GM12878 (cell line): ENCODE data around the gene RBM26. TPM values are rescaled to one million over a fixed set of nuclear protein-coding genes. Genes with fewer than 3 reads are reported as not detected.

Experiments
- ATAC-seq: fragments of 200-7000 bp; cut with Tn5 transposase; 3 replicates; pipeline ENCODE4 v1.9.1; 2020; ENCODE audit warnings: mild to moderate bottlenecking, moderate library complexity
- BruUV-seq: library from RNA; stranded (reverse); fragments of 400-500 nt; replicated peaks from 2 replicates; lab custom pipeline; 2021; lab: Mats Ljungman, UMichigan
- CTCF ChIA-PET: fragments of 300-600 bp; sonication (Branson Sonifier 250); formaldehyde crosslinking; extraction: SDS; loops from one replicate; lab custom pipeline; 2021; ENCODE audit warnings: inconsistent platforms; lab: Yijun Ruan, JAX
- POLR2A ChIA-PET: fragments of 350-600 bp; formaldehyde crosslinking; extraction: SDS; loops from one replicate; lab custom pipeline; 2021; ENCODE audit warnings: inconsistent platforms; lab: Charles Lee
- RAD21 ChIA-PET: fragments of 300-600 bp; sonication (Branson Sonifier 250); formaldehyde crosslinking; loops from one replicate; lab custom pipeline; 2023; ENCODE audit warnings: antibody characterized with exemption; ENCODE audit not compliant: unreplicated experiment; lab: Charles Lee
- SMC1A ChIA-PET: fragments of 300-600 bp; sonication (Branson Sonifier 250); formaldehyde crosslinking; loops from one replicate; lab custom pipeline; 2023; ENCODE audit not compliant: unreplicated experiment, uncharacterized antibody; lab: Charles Lee
- DNase-seq: peaks from one replicate; pipeline ENCODE4 v3.0.0-alpha.2; 2011; ENCODE audit warnings: low read depth, low spot score
- FAIRE-seq: peaks from 3 replicates; lab custom pipeline; 2011; peaks lifted over from hg19 to GRCh38; lab: Jason Lieb, UNC
- H2AFZ ChIP-seq: 2 replicates; pipeline ENCODE4 v1.6.0; 2011; ENCODE audit warnings: low read depth, low read length, control low read depth; ENCODE audit not compliant: control insufficient read depth
- H3K27ac ChIP-seq: 2 replicates; pipeline ENCODE4 v1.5.1; 2011; ENCODE audit warnings: control low read depth; ENCODE audit not compliant: control insufficient read depth, insufficient read depth
- H3K27me3 ChIP-seq, 2 experiments: replicated peaks in 1 of 2; 2 replicates each; pipeline versions ENCODE4 v1.6.0 to v1.6.1; 2011; ENCODE audit warnings: low read length in 1 of 2; ENCODE audit not compliant: control insufficient read depth in 2 of 2, insufficient read depth in 2 of 2
- H3K36me3 ChIP-seq, 2 experiments: 2 replicates each; pipeline ENCODE4 v1.5.1; 2011; ENCODE audit warnings: low read length in 1 of 2; ENCODE audit not compliant: control insufficient read depth in 2 of 2, insufficient read depth in 2 of 2
- H3K4me1 ChIP-seq: 2 replicates; pipeline ENCODE4 v1.6.1; 2011; ENCODE audit warnings: mild to moderate bottlenecking, low read length, moderate library complexity, mixed read lengths; ENCODE audit not compliant: control insufficient read depth, insufficient read depth
- H3K4me2 ChIP-seq: 2 replicates; pipeline ENCODE4 v1.6.0; 2011; ENCODE audit warnings: control low read depth; ENCODE audit not compliant: control insufficient read depth, insufficient read depth
- H3K4me3 ChIP-seq: fragments of 200-600 bp; sonication (generic); 2 replicates; pipeline ENCODE4 v1.5.1; 2016
- H3K79me2 ChIP-seq: 2 replicates; pipeline ENCODE4 v1.6.0; 2011; ENCODE audit warnings: low read length; ENCODE audit not compliant: control insufficient read depth, insufficient read depth
- H3K9ac ChIP-seq: 2 replicates; pipeline ENCODE4 v1.8.0; 2011; ENCODE audit warnings: low read length, control low read depth, mixed read lengths; ENCODE audit not compliant: control insufficient read depth, insufficient read depth
- H3K9me3 ChIP-seq: replicated peaks from 3 replicates; pipeline ENCODE4 v1.5.1; 2011; ENCODE audit warnings: mild to moderate bottlenecking, low read length; ENCODE audit not compliant: control insufficient read depth, insufficient read depth
- H4K20me1 ChIP-seq: 2 replicates; pipeline ENCODE4 v1.6.0; 2011; ENCODE audit not compliant: control insufficient read depth, insufficient read depth
- CUX1 ChIP-seq: IDR thresholded peaks from 2 replicates; pipeline ENCODE4 v1.6.1; 2012; ENCODE audit warnings: improper control_type of control experiment, low read depth, low read length; ENCODE audit not compliant: insufficient replicate concordance
- ZBED1 ChIP-seq: IDR thresholded peaks from 2 replicates; pipeline ENCODE4 v1.6.1; 2016; ENCODE audit warnings: borderline replicate concordance
- WGBS: methylation state at CpG from one replicate; pipeline ENCODE4 v1.1.6; 2016; ENCODE audit warnings: low lambda C conversion rate; ENCODE audit not compliant: insufficient replicate concordance, insufficient coverage; ENCODE audit errors: missing lambda C conversion rate; 5-methylcytosine and 5-hydroxymethylcytosine counted together
- in situ Hi-C: fragments of 300-500 bp; cut with MboI; formaldehyde crosslinking; loops from 9 replicates; pipeline ENCODE4 v1.14.3; 2018; ENCODE audit warnings: mixed read lengths
- intact Hi-C: fragments of 100-400 bp; cut with micrococcal nuclease; formaldehyde crosslinking; loops from one replicate; pipeline ENCODE4 v1.14.2; 2022; ENCODE audit not compliant: unreplicated experiment
- polyA plus RNA-seq, 11 experiments: library from polyadenylated mRNA; depleted of rRNA in 4 of 11; unstranded in 6 of 11; stranded (reverse) in 5 of 11; fragments of >200 nt; fragmentation: Nextera tagmentation in 4 of 11; fragmentation: Illumina TruSeq in 1 of 11; extraction: Ambion mirVana in 4 of 11; extraction: Trizol in 1 of 11; gene quantifications; 1 replicate in 1 of 11; 2 replicates in 10 of 11; pipeline versions ENCODE4 v1.2.1 to v1.2.3, GENCODE V29; 2011 to 2016; ENCODE audit warnings: inconsistent platforms in 2 of 11, missing spikeins in 2 of 11, low read depth in 1 of 11
- total RNA-seq, 4 experiments: library from RNA; depleted of rRNA in 3 of 4; stranded (reverse); fragments of >200 nt in 3 of 4; fragmentation: Illumina TruSeq in 1 of 4; extraction: Trizol in 1 of 4; gene quantifications; 2 replicates each; pipeline versions ENCODE4 v1.2.1 to v1.2.3, GENCODE V29; 2013 to 2021

Gene RBM26
- total and polyA plus RNA-seq, 10 of the 15 experiments (the other 5 are each of a cell fraction or from before 2014, with no cell fraction given): 17.6 to 71.3 (median 38.9) TPM

GRCh38 chr13:79404361-79404760 lies 1.7 kb downstream of the RBM26 start:
- H3K4me2 ChIP-seq: peak overlapping the region; percentile 73
- no peaks in the 10 kb centered on the region for H4K20me1 ChIP-seq
- ATAC-seq: no peak
- H3K79me2 ChIP-seq: peaks cover 83% of the 10 kb centered on the region
- H2AFZ ChIP-seq: no peak overlapping the region
- intact Hi-C loops: no loop called here
- CTCF ChIA-PET: interaction anchor here (2.0 to 4.7 kb wide), 2 partner anchors 13 to 139 kb away, joined by 6 to 32 read pairs; no protein-coding TSS in a partner anchor
- no peaks in the 10 kb centered on the region for H3K9me3 ChIP-seq
- SMC1A ChIA-PET: interaction anchor here (0.7 to 3.8 kb wide), 7 partner anchors 13 to 140 kb away, joined by 3 to 22 read pairs (median 5); no protein-coding TSS in a partner anchor
- no peak for TF ChIP-seq CUX1
- 0 out of 2 replicates have a peak, but pooled peaks have one; percentile 5 for TF ChIP-seq ZBED1
- H3K4me3 ChIP-seq: peak overlapping the region; percentile 99
- RAD21 ChIA-PET: interaction anchor here (1.1 to 1.6 kb wide), 2 partner anchors 20 to 137 kb away, joined by 4 read pairs; no protein-coding TSS in a partner anchor
- no peak for FAIRE-seq
- in situ Hi-C loops: no loop called here
- H3K27me3 ChIP-seq: no peaks in the 10 kb centered on the region
- peaks cover 0 to 10% of the 10 kb centered on the region in 2 experiments; a peak in 2 of 4 replicates for H3K36me3 ChIP-seq
- H3K4me1 ChIP-seq: peaks cover 2% of the 10 kb centered on the region; the same call in 1 of the 2 replicates
- TSS peak; percentile 63 for BruUV-seq
- DNase-seq: no peak
- POLR2A ChIA-PET: interaction anchor here (1.8 to 2.3 kb wide), 2 partner anchors 18 to 77 kb away, joined by 5 to 9 read pairs; partner anchors contain the start of gene NDFIP2
- peak overlapping the region; percentile 99 for H3K27ac ChIP-seq
- H3K9ac ChIP-seq: peak overlapping the region; percentile 99
- 0% methylated on average over 1 of the region's 1 CpG for WGBS
